ENCODE results near the gene SCN5A. TPM values are rescaled to one million over a fixed set of nuclear protein-coding genes. Genes with fewer than 3 reads are reported as not detected.
A peak's percentile ranks its signal among the peaks of the same experiment; 100 is the strongest.

The SCN5A gene
- total RNA-seq, 1 donor from 2014 or later, result 3.5 TPM

DNA sequence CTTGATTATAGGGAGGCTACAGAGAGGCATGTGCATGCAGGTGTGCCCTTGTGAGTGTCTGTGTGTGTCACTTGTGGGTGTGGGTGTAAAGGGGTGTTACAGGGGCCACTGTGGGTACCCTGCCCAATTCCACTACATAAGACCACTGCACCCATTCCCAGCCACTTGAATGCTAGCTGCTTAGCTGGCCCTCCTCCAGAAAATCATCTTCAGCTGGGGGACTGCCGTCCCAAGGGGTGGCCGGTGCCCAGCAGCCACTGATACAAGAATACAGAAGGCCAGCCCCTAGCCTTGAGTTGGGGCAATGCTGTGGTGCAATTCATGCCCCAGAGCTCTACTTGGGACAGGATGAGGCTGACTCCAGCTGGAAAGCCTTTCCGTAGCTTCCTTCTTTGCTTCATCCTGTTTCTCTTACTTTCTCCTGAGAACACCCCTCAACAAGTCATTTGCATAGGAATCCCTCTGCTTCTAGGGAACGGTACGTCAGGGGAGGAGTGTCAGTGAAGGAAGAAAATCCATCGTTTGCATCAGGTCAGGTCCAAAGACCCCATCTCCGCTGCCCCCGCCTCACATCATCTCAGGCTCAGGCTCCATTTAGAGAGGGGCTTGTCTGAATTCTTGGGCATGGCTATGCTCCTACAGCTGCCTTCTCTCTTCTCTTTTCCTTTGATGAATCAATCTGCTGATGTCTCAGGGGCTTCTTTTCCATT is 72.0 kb downstream of the SCN5A start:
- H3K4me3 Mint-ChIP-seq, result no peak overlapping the region
- no peaks in the 10 kb centered on the region for H3K36me3 Mint-ChIP-seq
- H3K27ac Mint-ChIP-seq, result no peak overlapping the region
- no peaks in the 10 kb centered on the region for H3K4me1 Mint-ChIP-seq (ENCODE audit: unreplicated experiment)
- DNase-seq (ENCODE audit: extremely low spot score, unreplicated experiment), result no peak
- no peaks in the 10 kb centered on the region for H3K27me3 Mint-ChIP-seq
- no peaks in the 10 kb centered on the region for H3K9me3 Mint-ChIP-seq
- TF ChIP-seq, protein P1, sequence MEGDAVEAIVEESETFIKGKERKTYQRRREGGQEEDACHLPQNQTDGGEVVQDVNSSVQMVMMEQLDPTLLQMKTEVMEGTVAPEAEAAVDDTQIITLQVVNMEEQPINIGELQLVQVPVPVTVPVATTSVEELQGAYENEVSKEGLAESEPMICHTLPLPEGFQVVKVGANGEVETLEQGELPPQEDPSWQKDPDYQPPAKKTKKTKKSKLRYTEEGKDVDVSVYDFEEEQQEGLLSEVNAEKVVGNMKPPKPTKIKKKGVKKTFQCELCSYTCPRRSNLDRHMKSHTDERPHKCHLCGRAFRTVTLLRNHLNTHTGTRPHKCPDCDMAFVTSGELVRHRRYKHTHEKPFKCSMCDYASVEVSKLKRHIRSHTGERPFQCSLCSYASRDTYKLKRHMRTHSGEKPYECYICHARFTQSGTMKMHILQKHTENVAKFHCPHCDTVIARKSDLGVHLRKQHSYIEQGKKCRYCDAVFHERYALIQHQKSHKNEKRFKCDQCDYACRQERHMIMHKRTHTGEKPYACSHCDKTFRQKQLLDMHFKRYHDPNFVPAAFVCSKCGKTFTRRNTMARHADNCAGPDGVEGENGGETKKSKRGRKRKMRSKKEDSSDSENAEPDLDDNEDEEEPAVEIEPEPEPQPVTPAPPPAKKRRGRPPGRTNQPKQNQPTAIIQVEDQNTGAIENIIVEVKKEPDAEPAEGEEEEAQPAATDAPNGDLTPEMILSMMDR (conservative IDR thresholded peaks at IDR 0.05), result no peak

DNA sequence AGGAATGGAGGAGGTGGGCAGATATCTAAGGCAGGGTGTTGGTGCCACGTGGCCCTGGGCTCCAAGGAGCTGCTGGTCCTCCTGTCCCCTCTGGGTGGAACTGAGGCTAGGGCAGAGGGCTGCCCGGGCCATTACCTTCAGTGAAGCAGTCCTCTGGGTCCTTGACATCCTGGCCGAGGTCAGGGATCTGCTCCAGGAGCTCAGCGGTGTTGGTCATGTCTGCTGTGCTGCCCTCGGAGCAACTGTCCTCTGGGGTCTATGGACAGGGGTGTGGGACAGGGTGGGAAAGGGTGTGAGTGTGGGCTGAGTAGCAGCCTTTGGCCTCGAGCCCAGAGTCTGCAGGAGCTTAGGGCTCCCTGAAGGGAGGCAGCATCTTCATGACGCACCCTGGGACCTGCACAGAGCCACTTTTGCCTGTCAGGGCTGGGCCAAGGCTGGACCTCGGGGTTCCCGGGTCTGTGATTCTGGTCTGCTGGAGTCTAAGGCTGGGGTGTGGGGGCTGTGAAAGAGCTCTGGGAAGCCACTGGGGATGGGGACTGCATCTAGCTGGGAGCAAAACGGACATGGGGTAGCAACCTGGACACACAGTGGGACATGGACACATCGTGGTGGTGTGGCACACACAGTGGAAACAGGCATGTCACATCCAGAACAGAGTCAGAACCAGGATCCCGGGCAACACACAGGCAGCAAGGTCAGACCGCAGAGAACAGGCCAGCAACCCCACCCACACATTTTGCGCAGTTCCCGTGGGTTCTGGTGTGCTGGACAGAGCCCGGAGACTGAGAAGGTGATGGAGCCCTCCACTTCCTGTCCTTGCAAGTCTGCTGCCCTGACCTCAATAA is 72.7 kb downstream of the SCN5A start:
- Mint-ChIP-seq H3K4me3 (no peak overlapping the region), H3K36me3 (no peaks in the 10 kb centered on the region), H3K9me3 (no peaks in the 10 kb centered on the region), H3K4me1 (ENCODE audit: unreplicated experiment) (no peaks in the 10 kb centered on the region), H3K27ac (no peak overlapping the region), H3K27me3 (no peaks in the 10 kb centered on the region)
- TF ChIP-seq, protein P1 (conservative IDR thresholded peaks at IDR 0.05), result no peak
- DNase-seq (ENCODE audit: extremely low spot score, unreplicated experiment), result peak; percentile 52

DNA sequence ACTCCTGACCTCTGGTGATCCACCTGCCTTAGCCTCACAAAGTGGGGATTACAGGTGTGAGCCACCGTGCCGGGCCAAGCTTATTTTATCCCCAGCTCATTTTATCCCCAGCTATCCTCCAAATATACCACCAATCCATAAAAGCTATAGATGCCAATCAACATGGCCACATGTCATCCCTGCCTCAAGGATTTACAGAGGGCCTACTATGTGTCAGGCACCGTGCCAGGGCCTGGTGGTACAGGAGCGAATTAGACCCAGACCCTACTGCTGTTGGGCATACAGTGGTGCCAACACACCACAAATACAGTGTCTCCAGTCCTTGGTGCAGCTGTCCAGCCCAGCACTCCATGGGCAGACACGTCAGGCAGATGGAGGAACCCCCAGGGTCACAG is 73.4 kb downstream of the SCN5A start:
- no peak overlapping the region for H3K4me3 Mint-ChIP-seq
- DNase-seq (ENCODE audit: extremely low spot score, unreplicated experiment), result no peak
- no peaks in the 10 kb centered on the region for H3K27me3 Mint-ChIP-seq
- no peaks in the 10 kb centered on the region for H3K4me1 Mint-ChIP-seq (ENCODE audit: unreplicated experiment)
- no peaks in the 10 kb centered on the region for H3K36me3 Mint-ChIP-seq
- TF ChIP-seq, protein P1 (conservative IDR thresholded peaks at IDR 0.05), result no peak
- no peaks in the 10 kb centered on the region for H3K9me3 Mint-ChIP-seq
- H3K27ac Mint-ChIP-seq, result no peak overlapping the region

DNA sequence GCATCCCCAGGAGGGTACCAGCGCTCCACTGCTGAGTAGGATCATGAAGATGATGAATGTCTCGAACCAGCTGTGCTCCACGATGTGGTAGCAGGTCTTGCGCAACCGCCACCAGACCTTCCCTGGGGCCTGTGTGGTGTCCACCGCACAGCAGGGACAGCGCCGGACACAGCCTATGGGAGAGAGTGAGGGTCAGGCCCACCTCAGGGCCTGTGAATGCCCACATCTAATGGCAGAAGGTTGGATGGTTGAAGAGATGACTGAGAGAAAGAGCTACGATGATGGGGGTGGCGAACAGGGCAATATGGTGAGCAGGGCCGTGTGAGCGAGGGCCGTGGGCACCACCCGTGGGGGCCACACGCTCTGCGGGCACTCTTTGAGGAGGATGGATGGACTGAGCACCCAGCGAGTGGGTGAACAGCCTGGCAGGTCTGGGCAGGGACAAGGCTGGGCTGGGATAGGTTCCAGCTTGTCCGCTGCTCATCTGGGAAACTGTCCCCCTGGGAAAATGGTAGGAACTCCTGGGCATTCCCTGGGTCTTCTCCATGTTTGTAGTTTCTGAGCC is 74.1 kb downstream of the SCN5A start:
- Mint-ChIP-seq H3K36me3 (no peaks in the 10 kb centered on the region), H3K4me3 (no peak overlapping the region), H3K9me3 (no peaks in the 10 kb centered on the region), H3K4me1 (ENCODE audit: unreplicated experiment) (no peaks in the 10 kb centered on the region), H3K27me3 (no peaks in the 10 kb centered on the region), H3K27ac (no peak overlapping the region)
- TF ChIP-seq, protein P1 (conservative IDR thresholded peaks at IDR 0.05), result no peak
- DNase-seq (ENCODE audit: extremely low spot score, unreplicated experiment), result peak; percentile 50

DNA sequence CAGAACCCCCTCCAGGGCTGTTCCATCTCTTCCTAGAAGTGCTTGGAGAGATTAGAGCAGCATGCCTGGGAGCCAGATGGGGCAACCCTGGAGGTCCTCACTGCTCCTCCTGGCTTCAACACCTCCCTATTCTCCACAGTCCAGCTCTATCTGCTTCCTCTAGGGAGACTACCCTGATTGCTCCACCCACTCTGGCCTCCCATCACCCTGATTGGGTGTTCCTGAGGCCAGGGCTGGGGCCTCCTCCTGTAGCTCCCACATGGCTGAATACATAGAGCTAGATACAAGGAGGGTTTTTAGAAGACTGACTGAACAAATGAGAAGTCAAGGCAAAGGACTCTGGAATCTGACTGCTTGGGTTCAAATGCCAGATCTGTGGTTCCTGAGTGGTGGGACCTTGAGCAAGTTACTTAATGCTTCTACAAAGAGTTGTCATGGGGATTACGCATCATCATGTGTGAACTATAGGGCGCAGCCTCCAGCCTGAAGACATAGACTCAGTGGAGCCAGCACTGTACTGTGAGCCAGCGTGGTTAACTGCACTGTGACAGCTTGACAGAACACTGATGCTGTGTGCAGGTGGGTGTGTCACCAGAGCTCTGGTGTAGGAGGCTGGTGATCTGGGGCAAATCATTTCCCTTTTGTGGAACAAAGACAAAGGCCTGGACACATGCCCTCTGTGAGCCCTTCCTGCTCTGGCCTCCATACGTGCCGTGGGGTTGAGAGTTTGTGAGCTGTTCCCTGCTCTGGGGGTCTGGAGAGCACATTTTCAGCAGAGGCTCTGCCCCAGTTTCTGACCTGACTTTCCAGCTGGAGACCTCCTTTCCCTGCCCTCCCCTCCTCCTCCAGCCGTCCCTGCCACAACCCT is 74.8 kb downstream of the SCN5A start:
- peak overlapping the region; percentile 29 for H3K27ac Mint-ChIP-seq
- TF ChIP-seq, protein P1 (conservative IDR thresholded peaks at IDR 0.05), result no peak
- peak; percentile 40 for DNase-seq (ENCODE audit: extremely low spot score, unreplicated experiment)
- no peaks in the 10 kb centered on the region for H3K9me3 Mint-ChIP-seq
- H3K4me3 Mint-ChIP-seq, result no peak overlapping the region
- no peaks in the 10 kb centered on the region for H3K27me3 Mint-ChIP-seq
- H3K4me1 Mint-ChIP-seq (ENCODE audit: unreplicated experiment), result no peaks in the 10 kb centered on the region
- no peaks in the 10 kb centered on the region for H3K36me3 Mint-ChIP-seq
